ENCODE results near the gene RAB11FIP3.

Gene RAB11FIP3

DNA sequence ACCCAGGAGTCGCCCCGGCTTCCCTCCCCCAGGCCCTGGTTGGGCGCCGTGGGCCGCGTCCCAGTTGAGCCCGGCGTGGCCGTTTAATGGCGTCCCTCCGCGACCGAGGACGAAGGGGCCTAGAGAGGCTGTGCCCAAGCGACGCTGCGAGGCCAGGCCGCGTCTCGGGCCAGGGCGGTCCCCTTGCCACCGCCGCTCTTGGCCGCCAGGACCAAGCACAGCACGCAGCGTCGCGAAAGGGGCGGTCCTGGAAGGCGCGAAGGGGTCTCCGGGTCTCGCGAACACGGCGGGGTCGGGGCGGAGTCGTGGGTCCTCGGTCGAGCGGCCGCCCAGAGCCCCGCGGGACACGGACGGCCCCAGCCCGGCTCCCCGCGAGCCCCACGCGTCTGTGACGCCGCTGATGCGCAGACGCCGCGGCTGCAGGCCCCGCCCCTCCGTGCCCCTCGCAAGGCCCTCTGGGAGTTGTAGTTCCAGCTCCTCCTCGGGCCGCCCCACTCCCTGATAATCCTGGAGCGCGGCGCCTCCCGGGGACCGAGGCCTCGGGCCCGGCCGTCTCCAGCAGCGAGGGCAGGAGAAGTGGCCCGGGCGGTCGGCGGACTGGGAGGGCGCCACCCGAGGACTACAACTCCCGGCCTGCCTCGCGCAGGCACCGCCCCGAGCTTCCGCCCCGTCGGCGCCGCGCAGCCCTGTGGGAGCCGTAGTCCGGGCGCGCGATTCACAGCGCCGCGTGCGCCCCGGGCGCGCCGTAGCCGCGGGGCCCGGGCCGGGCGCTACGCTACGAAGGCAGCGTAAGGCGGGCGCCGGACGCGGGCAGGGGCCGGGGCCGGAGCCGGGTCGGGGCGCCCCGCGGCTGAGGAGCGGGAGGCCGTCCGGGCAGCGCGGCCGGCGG is 101.8 kb downstream of the RAB11FIP3 start, which contains the start of gene CAPN15:
Gene CAPN15 (plus strand): TSS at position 698 of the 889 bp plus-strand sequence. CDS start 19,127 bp downstream, outside the sequence.
- peak within 1 kb of the TSS; percentile 89 for H3K27ac ChIP-seq

DNA sequence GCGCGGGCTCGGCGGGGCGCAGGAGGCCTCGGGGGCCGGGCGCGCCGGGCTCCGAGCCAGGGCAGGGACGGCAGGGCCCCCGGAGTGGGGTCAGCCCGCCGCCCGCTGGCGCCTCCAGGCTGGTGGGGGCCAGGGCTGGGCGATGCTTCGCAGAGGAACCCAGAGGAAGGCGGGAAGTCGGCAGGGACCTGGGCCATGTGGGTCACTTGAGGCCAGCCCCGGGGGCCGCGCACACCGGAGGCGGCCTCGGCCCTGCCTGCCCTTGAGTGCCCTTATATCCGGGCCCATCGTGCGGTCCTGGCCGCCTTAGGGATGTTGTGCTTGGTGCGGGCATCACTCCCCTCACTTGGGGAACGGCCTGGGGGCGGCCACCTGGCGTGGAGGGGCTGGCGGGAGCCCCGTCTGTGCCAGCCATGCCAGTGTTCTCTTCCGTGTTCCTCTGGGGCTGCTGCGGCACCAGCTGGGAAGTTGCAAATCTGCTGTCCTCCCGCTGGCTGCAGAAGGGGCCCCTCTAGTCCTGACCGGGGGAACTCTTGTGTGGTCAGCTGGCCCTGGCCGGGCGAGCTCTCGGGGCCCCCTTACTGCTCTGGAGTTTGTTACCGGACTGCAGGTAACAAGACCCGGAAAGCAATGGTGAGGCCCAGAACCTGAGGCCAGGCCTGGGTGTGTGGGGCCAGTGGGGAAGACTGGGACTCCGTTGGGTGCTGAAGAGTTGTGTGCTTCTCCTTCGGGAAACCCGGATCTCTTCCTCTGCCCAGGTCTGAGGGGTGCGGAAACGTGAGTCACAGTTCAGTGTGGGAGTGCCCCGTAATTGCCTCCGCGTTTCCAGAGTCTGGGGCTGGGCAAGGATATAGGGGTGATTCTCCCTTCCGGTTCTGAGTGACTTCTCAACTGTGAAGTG is 102.9 kb downstream of the RAB11FIP3 start:
- TF ChIP-seq, protein P1, sequence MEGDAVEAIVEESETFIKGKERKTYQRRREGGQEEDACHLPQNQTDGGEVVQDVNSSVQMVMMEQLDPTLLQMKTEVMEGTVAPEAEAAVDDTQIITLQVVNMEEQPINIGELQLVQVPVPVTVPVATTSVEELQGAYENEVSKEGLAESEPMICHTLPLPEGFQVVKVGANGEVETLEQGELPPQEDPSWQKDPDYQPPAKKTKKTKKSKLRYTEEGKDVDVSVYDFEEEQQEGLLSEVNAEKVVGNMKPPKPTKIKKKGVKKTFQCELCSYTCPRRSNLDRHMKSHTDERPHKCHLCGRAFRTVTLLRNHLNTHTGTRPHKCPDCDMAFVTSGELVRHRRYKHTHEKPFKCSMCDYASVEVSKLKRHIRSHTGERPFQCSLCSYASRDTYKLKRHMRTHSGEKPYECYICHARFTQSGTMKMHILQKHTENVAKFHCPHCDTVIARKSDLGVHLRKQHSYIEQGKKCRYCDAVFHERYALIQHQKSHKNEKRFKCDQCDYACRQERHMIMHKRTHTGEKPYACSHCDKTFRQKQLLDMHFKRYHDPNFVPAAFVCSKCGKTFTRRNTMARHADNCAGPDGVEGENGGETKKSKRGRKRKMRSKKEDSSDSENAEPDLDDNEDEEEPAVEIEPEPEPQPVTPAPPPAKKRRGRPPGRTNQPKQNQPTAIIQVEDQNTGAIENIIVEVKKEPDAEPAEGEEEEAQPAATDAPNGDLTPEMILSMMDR (conservative IDR thresholded peaks at IDR 0.05) = no peak
- H3K27ac ChIP-seq = peak overlapping the region; percentile 89

More for the DNA sequence above, 101.8 kb downstream of the RAB11FIP3 start, which contains the start of gene CAPN15:
- TF ChIP-seq, protein P1 (conservative IDR thresholded peaks at IDR 0.05) = no peak

DNA sequence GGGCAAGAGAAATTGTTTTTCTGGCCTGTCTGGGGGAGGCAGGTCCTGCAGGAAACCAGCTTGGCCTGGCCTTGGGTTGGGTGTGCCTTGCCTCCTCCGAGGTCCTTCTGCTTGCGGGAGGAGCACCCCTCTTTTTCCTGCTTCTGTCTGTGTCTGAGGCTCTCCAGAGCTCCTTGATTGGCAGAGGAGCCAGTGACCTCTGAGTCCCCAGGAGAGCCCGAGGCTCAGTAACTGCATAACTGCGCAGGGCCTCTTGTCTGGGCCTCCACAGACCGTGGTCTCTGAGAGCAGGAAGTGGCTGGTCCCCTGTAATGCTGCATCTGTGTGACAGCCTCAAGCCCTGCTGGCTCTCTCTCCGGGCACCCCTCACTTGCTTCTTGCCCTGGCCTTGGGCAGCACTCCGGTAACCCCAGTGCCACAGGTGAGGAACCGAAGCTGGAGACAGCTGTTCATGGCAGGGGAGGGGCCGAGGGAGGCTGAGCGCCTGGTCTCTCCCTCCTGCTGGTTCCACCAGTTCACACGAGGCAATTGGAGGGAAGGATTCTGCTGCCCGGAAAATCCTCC is 103.6 kb downstream of the RAB11FIP3 start:
- H3K27ac ChIP-seq = peak overlapping the region; percentile 89; the same call in 1 of the 2 replicates
- TF ChIP-seq, protein P1 (conservative IDR thresholded peaks at IDR 0.05) = no peak

DNA sequence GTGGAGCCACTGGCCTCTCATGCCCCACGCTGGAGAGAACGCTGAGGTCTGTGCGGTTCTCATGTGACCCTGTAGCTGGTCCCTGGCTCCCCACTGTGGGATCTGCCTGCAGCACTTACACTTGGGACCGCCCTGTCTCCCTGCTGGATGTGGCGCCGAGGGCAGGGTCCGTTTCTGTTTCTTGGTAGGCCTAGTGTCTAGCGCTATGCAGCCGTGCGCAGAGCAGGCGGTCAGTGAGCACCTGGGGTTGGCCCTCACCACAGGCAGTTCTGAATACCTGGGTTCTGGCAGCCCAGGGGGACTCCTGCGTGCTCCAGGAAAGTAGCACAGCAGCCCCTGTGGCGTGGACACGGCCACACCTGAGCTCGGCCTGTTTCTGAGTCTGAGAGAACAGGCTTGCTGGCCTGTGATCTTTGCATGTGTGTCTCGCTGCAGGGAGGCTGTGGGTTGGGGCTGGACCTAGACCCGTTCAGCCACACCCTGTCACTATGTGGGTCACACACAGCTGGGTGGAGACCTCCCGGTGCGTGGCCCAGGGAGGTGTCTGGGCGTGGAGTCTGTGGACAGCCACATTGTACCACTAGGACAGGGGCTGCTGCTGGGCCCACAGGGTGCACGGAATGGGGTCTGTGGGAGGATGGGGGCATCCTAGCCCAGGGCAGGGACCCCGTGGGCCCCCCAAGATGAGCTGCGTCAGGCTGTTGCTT is 104.8 kb downstream of the RAB11FIP3 start:
- TF ChIP-seq, protein P1 (conservative IDR thresholded peaks at IDR 0.05) = no peak
- H3K27ac ChIP-seq = no peak overlapping the region

DNA sequence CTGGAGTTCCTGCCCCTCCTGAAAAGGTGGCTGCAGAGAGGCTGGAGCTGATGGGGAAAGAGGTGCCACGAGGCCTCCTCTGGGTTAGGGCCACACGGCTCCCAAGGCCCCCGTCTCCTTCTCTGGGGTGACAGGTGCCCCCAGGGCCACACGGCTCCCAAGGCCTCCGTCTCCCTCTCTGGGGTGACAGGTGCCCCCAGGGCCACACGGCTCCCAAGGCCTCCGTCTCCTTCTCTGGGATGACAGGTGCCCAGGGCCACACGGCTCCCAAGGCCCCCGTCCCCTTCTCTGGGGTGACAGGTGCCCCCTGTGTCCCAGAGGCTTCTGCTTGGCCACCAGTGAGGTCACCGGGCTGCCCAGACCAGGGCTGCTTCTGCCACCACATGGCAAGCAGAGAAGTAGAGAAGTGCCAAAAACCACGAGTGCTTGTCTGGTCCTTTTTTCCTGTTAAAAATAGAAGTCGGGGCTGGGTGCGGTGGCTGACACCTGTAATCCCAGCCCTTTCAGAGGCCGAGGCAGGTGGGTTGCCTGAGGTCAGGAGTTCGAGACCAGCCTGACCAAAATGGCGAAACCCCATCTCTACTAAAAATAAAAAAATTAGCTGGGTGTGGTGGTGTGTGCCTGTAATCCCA is 106.2 kb downstream of the RAB11FIP3 start:
- no peak overlapping the region for H3K27ac ChIP-seq

More for the DNA sequence above, 106.2 kb downstream of the RAB11FIP3 start:
- TF ChIP-seq, protein P1 (conservative IDR thresholded peaks at IDR 0.05) = no peak

All from VCaP (cell line).